Upper lobe of right lung (tissue), 1 donor: ENCODE measurements around the gene CAPNS2. TPM values are rescaled to one million over a fixed set of nuclear protein-coding genes. Genes with fewer than 3 reads are reported as not detected.

Source experiments
- ATAC-seq: fragments of 200-7000 bp; cut with Tn5 transposase; one replicate; pipeline ENCODE4 v1.9.1; 2020; ENCODE audit warnings: mild to moderate bottlenecking, moderate library complexity
- DNase-seq: peaks from one replicate; pipeline ENCODE4 v3.0.0-alpha.2; 2020
- H3K27ac ChIP-seq: fragments of 200-600 bp; one replicate; pipeline ENCODE4 v1.8.0; 2022
- H3K27me3 ChIP-seq: fragments of 200-600 bp; one replicate; pipeline ENCODE4 v1.8.0; 2022; ENCODE audit warnings: mild to moderate bottlenecking
- H3K36me3 ChIP-seq: fragments of 200-600 bp; one replicate; pipeline ENCODE4 v1.8.0; 2022
- H3K4me1 ChIP-seq: fragments of 200-600 bp; one replicate; pipeline ENCODE4 v1.8.0; 2022
- H3K4me3 ChIP-seq: fragments of 200-600 bp; one replicate; pipeline ENCODE4 v1.8.0; 2022; ENCODE audit warnings: mild to moderate bottlenecking
- H3K9me3 ChIP-seq: fragments of 200-600 bp; one replicate; pipeline ENCODE4 v1.8.0; 2022
- CTCF ChIP-seq: fragments of 200-600 bp; IDR thresholded peaks from one replicate; pipeline ENCODE4 v1.8.0; 2022; ENCODE audit warnings: antibody characterized with exemption
- intact Hi-C: fragments of 100-400 bp; cut with DNase I; formaldehyde crosslinking; loops from one replicate; pipeline ENCODE4 v1.11.0; 2022
- total RNA-seq: library from RNA; stranded (reverse); fragmentation: NEBNext Ultra II Directional; extraction: Animal tissue kit (Norgen Biotek cat#: 25700); gene quantifications from one replicate; pipeline ENCODE4 v1.2.1, GENCODE V29; 2021
- donor health status: DM: no; HTN: yes; CAD: no; lungs with severe emphysema.

The CAPNS2 gene
- total RNA-seq, 1 donor from 2014 or later: 0.67 TPM

- no peak for TF ChIP-seq CTCF
- Histone ChIP-seq H3K9me3 (no peaks in the 10 kb centered on the region), H3K4me3 (no peak overlapping the region), H3K4me1 (peaks cover 19% of the 10 kb centered on the region), H3K27ac (peak overlapping the region; percentile 31), H3K27me3 (no peaks in the 10 kb centered on the region), H3K36me3 (no peaks in the 10 kb centered on the region)
- DNase-seq (no peak), ATAC-seq (no peak)
- intact Hi-C loops: no loop called here
Observed at GRCh38 chr16:55559933-55560516, 6.5 kb upstream of the CAPNS2 start.

- Histone ChIP-seq H3K4me1 (peaks cover 19% of the 10 kb centered on the region), H3K9me3 (no peaks in the 10 kb centered on the region), H3K27ac (no peak overlapping the region), H3K4me3 (no peak overlapping the region), H3K36me3 (no peaks in the 10 kb centered on the region), H3K27me3 (no peaks in the 10 kb centered on the region)
- TF ChIP-seq CTCF: no peak
- intact Hi-C loops: no loop called here
- ATAC-seq: no peak
- DNase-seq: no peak
Observed at GRCh38 chr16:55561319-55561848, 5.1 kb upstream of the CAPNS2 start.

GRCh38 chr16:55562936-55563335 is 3.5 kb upstream of the CAPNS2 start:
- Histone ChIP-seq H3K9me3 (no peaks in the 10 kb centered on the region), H3K4me3 (no peak overlapping the region), H3K27ac (no peak overlapping the region), H3K36me3 (no peaks in the 10 kb centered on the region), H3K4me1 (peaks cover 27% of the 10 kb centered on the region), H3K27me3 (no peaks in the 10 kb centered on the region)
- no peak for ATAC-seq
- intact Hi-C loops: no loop called here
- no peak for DNase-seq
- no peak for TF ChIP-seq CTCF

- H3K4me1 ChIP-seq: peaks cover 28% of the 10 kb centered on the region
- intact Hi-C loops: no loop called here
- no peak overlapping the region for H3K27ac ChIP-seq
- H3K4me3 ChIP-seq: no peak overlapping the region
- H3K36me3 ChIP-seq: no peaks in the 10 kb centered on the region
- ATAC-seq: no peak
- H3K9me3 ChIP-seq: no peaks in the 10 kb centered on the region
- no peaks in the 10 kb centered on the region for H3K27me3 ChIP-seq
- no peak for DNase-seq
- TF ChIP-seq CTCF: no peak
Observed at GRCh38 chr16:55563797-55564196, 2.7 kb upstream of the CAPNS2 start.

- ATAC-seq (no peak), DNase-seq (no peak)
- Histone ChIP-seq H3K4me1 (peaks cover 18% of the 10 kb centered on the region), H3K4me3 (no peak overlapping the region), H3K27ac (no peak overlapping the region), H3K36me3 (no peaks in the 10 kb centered on the region), H3K27me3 (no peaks in the 10 kb centered on the region), H3K9me3 (no peaks in the 10 kb centered on the region)
- intact Hi-C loops: no loop called here
- TF ChIP-seq CTCF: no peak
Observed at GRCh38 chr16:55565086-55565485, 1.4 kb upstream of the CAPNS2 start.

- H3K27ac ChIP-seq: no peak overlapping the region
- intact Hi-C loops: no loop called here
- peak; percentile 84 for ATAC-seq
Observed at GRCh38 chr16:55567382-55567781, 898 bp downstream of the CAPNS2 start.

More at GRCh38 chr16:55567382-55567781, 898 bp downstream of the CAPNS2 start:
- Histone ChIP-seq H3K9me3 (no peaks in the 10 kb centered on the region), H3K36me3 (no peaks in the 10 kb centered on the region), H3K4me3 (no peak overlapping the region), H3K27me3 (no peaks in the 10 kb centered on the region), H3K4me1 (peaks cover 16% of the 10 kb centered on the region)
- no peak for DNase-seq
- TF ChIP-seq CTCF: no peak
